Adrenal gland (tissue), 12 donors: Measurements from ENCODE around the gene TOR3A. TPM values are rescaled to one million over a fixed set of nuclear protein-coding genes. Genes with fewer than 3 reads are reported as not detected.

Source experiments
- DNase-seq, 7 donors: peaks; one replicate each; pipeline ENCODE4 v3.0.0-alpha.2; 2019 to 2020
- H3K27ac ChIP-seq, 5 donors: fragments of 200-600 bp; sonication (generic) in 4 of 5; 1 replicate in 3 of 5; 2 replicates in 2 of 5; pipeline versions ENCODE4 v1.5.1 to v1.8.0; 2016 to 2020; ENCODE audit warnings: mild to moderate bottlenecking in 1 of 5
- H3K27me3 ChIP-seq: fragments of 200-600 bp; 2 replicates; pipeline ENCODE4 v1.8.0; 2021
- H3K36me3 ChIP-seq, 2 donors: fragments of 200-600 bp; replicated peaks in 1 of 2; 1 replicate in 1 of 2; 2 replicates in 1 of 2; pipeline versions ENCODE4 v1.5.1 to v1.8.0; 2018 to 2022
- H3K4me1 ChIP-seq, 2 donors: fragments of 200-600 bp; replicated peaks in 1 of 2; 1 replicate in 1 of 2; 2 replicates in 1 of 2; pipeline versions ENCODE4 v1.5.1 to v1.8.0; 2018 to 2021
- H3K4me3 ChIP-seq, 4 donors: fragments of 200-600 bp; sonication (generic) in 3 of 4; one replicate each; pipeline ENCODE4 v1.5.1; 2016 to 2018
- H3K9me3 ChIP-seq, 3 donors: fragments of 200-600 bp; sonication (generic) in 1 of 3; replicated peaks in 1 of 3; 1 replicate in 2 of 3; 2 replicates in 1 of 3; pipeline versions ENCODE4 v1.5.1 to v1.8.0; 2016 to 2021
- CTCF ChIP-seq, 6 experiments: fragments of 450-650 bp in 4 of 6; fragments of 200-600 bp in 2 of 6; sonication (generic) in 1 of 6; IDR thresholded peaks; 1 replicate in 5 of 6; 2 replicates in 1 of 6; pipeline versions ENCODE4 v1.5.1 to v1.8.0; 2016 to 2021; ENCODE audit warnings: antibody characterized with exemption in 6 of 6, mild to moderate bottlenecking in 2 of 6, moderate library complexity in 1 of 6
- POLR2A ChIP-seq, 2 donors: fragments of 450-650 bp; IDR thresholded peaks; one replicate each; pipeline ENCODE4 v1.6.1; 2017; ENCODE audit warnings: antibody characterized with exemption in 2 of 2, mild to moderate bottlenecking in 2 of 2, moderate library complexity in 1 of 2
- WGBS, 4 donors: extraction: QIAGEN DNeasy Blood & Tissue Kit in 2 of 4; methylation state at CpG; one replicate each; pipeline versions ENCODE4 v1.1.5 to v1.1.7; 2013 to 2017; 5-methylcytosine and 5-hydroxymethylcytosine counted together
- intact Hi-C, 2 donors: fragments of 100-400 bp; cut with DNase I; formaldehyde crosslinking; loops; one replicate each; pipeline versions ENCODE4 v1.14.1 to v1.15.0; 2022 to 2023
- polyA plus RNA-seq, 3 donors: library from polyadenylated mRNA; stranded (reverse); fragments of 200-250 nt in 2 of 3; fragments of 350-450 nt in 1 of 3; fragmentation: Illumina TruSeq in 1 of 3; extraction: RNeasy Lipid Tissue Mini Kit (QIAGEN cat#74804) in 1 of 3; gene quantifications; one replicate each; pipeline ENCODE4 v1.2.3, GENCODE V29; 2013 to 2014
- total RNA-seq, 9 donors: library from RNA; depleted of rRNA in 4 of 9; stranded (reverse); fragments of >200 nt in 4 of 9; fragments of 120-200 nt in 1 of 9; fragmentation: NEBNext Ultra II Directional in 1 of 9; extraction: Animal tissue kit (Norgen Biotek cat#: 25700) in 1 of 9; gene quantifications; one replicate each; pipeline versions ENCODE4 v1.1.0 to v1.2.4, GENCODE V29; 2013 to 2023
- donor health status: healthy with polysubstance abuse.
- donor health status: Bipolar disorder and iron deficiency.
- donor health status: DM: yes; HTN: yes; CAD: no.
- donor health status: DM: no; HTN: no; CAD: no.
- donor health status: DM: no; HTN: no; CAD: no.
- donor health status: DM: yes; HTN: yes; CAD: no.

The TOR3A gene
- total and polyA plus RNA-seq, 12 donors = 6.8 to 53.5 (median 22.3) TPM

DNA sequence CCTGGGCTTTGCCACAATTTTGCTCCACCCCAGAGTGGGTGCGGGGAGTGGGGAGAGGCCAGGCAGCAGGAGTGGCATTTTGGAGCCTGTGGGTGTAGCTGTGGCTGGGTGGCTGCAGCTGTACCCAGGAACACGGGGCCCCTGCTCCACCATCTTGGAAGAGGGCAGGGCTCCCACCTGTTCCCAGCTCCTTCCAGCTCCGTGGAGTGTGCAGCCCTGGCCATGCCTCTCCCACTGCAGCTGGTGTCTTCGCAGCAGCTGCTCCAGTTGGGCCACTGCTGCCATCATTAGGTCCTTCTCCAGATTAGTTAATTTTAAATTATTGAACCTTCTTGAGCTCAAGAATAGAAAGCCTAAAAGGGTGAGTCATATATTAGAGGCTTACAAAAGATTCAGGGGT lies 38.6 kb upstream of the TOR3A start:
- Histone ChIP-seq H3K36me3 (peaks cover 0 to 3% of the 10 kb centered on the region in 2 donors), H3K9me3 (no peaks in the 10 kb centered on the region), H3K27ac (no peak overlapping the region), H3K4me1 (peaks cover 10 to 20% of the 10 kb centered on the region in 2 donors), H3K4me3 (no peak overlapping the region), H3K27me3 (no peaks in the 10 kb centered on the region)
- 93 to 95% (median 94%) methylated on average over 2 to 4 of the region's 4 CpGs; no CpG with 5 or more reads in 1 of the 4 donors for WGBS, 4 donors
- no peak for TF ChIP-seq CTCF (IDR thresholded peaks at IDR 0.05)
- no peak for TF ChIP-seq POLR2A (IDR thresholded peaks at IDR 0.05)
- intact Hi-C loops = no loop called here
- no peak for DNase-seq

- H3K9me3 ChIP-seq = no peaks in the 10 kb centered on the region
- WGBS, 4 donors = 97 to 99% (median 99%) methylated on average over 5 of the region's 5 CpGs
- peaks cover 0 to 3% of the 10 kb centered on the region in 2 donors for H3K36me3 ChIP-seq
- intact Hi-C loops = no loop called here
- DNase-seq = no peak
- H3K4me3 ChIP-seq = no peak overlapping the region
- no peaks in the 10 kb centered on the region for H3K27me3 ChIP-seq
- TF ChIP-seq POLR2A (IDR thresholded peaks at IDR 0.05) = no peak
- TF ChIP-seq CTCF (IDR thresholded peaks at IDR 0.05) = no peak
- no peak overlapping the region for H3K27ac ChIP-seq
- peaks cover 10 to 13% of the 10 kb centered on the region in 2 donors for H3K4me1 ChIP-seq
These were observed 38.0 kb upstream of the TOR3A start for GRCh38 chr1:179043907-179044306.

DNA sequence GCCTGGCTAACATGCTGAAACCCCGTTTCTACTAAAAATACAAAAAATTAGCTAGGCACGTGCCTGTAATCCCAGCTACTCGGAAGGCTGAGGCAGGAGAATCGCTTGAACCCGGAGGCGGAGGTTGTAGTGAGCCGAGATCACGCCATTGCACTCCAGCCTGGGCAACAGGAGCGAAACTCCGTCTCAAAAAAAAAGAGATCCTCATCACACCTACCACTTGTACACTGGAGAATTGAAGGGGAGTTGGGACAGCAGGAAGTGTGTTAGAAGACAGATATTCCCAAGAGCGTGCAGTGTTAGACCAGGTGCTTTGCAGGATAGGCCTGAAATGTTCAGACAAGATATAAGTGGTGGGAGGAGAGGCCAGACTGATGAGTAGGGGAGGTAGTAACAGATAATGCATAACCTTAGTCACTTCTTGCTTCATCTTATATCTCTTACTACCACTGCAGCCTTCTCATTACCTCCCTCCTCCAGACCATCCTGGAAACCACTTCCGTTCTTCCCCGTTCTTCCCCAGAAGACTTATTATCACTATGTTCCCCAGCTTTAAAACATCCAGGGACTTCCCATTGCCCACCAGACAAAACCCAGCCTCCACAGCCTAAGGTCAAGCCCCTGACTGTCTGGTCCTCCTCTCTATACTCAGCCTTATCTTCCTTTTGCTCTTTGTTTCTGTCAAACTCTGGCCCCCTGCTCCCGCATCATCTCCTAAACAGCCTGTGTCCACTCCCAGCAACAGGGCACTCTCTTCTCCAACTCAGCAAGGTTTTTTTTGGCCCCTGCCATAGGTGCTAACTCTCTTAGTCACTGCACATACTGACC lies 34.8 kb upstream of the TOR3A start:
- 91 to 93% (median 92%) methylated on average over 14 of the region's 14 CpGs for WGBS, 4 donors
- DNase-seq = no peak
- TF ChIP-seq POLR2A (IDR thresholded peaks at IDR 0.05) = no peak
- TF ChIP-seq CTCF (IDR thresholded peaks at IDR 0.05) = no peak

DNA sequence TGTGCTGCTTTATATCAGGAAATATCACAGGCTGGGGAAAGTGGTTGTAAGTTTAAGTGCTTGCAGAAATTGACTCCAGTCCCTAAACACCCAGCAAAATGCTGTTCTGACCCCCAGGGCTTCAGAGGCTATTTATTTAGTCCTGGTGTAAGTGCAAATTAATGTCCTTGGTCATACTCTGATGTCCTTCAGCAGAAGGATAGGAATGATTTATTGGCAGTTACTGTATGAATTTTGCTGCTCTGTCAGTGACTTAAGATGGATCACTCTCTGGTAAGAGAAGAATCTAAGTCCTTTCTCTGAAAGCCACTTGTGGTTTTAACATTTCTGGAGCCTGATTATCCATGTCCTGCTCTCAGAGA lies 34.3 kb upstream of the TOR3A start:
- TF ChIP-seq CTCF (IDR thresholded peaks at IDR 0.05) (no peak), POLR2A (IDR thresholded peaks at IDR 0.05) (no peak)
- Histone ChIP-seq H3K27ac (no peak overlapping the region), H3K4me3 (no peak overlapping the region), H3K4me1 (peaks cover 7 to 10% of the 10 kb centered on the region in 2 donors), H3K9me3 (no peaks in the 10 kb centered on the region), H3K36me3 (peaks cover 0 to 3% of the 10 kb centered on the region in 2 donors), H3K27me3 (no peaks in the 10 kb centered on the region)
- intact Hi-C loops = no loop called here
- no peak for DNase-seq

More for the DNA sequence above, 34.8 kb upstream of the TOR3A start:
- Histone ChIP-seq H3K27ac (no peak overlapping the region), H3K36me3 (peaks cover 0 to 3% of the 10 kb centered on the region in 2 donors), H3K4me3 (no peak overlapping the region), H3K27me3 (no peaks in the 10 kb centered on the region), H3K4me1 (peaks cover 7 to 10% of the 10 kb centered on the region in 2 donors), H3K9me3 (no peaks in the 10 kb centered on the region)
- intact Hi-C loops = no loop called here
